GM19238 (cell line): ENCODE results near the gene TP53BP2.

Experiments used
- DNase-seq: peaks from one replicate; pipeline ENCODE4 v3.0.0; 2011; ENCODE audit warnings: low spot score; ENCODE audit not compliant: insufficient read length

TP53BP2 gene

GRCh38 chr1:223796210-223796609, 49.5 kb downstream of the TP53BP2 start:
- no peak for DNase-seq

GRCh38 chr1:223794136-223794880, 51.4 kb downstream of the TP53BP2 start:
- DNase-seq, result no peak

- DNase-seq, result no peak
Measured at GRCh38 chr1:223793716-223794115, 52.0 kb downstream of the TP53BP2 start.

GRCh38 chr1:223792046-223792445, 53.7 kb downstream of the TP53BP2 start:
- DNase-seq, result no peak

- DNase-seq, result no peak
Measured at GRCh38 chr1:223788746-223789415, 56.9 kb downstream of the TP53BP2 start.

- no peak for DNase-seq
Measured at GRCh38 chr1:223785808-223786207, 59.9 kb downstream of the TP53BP2 start.

- DNase-seq, result no peak
Measured at GRCh38 chr1:223784541-223784940, 61.2 kb downstream of the TP53BP2 start.

- no peak for DNase-seq
Measured at GRCh38 chr1:223783676-223784075, 62.1 kb downstream of the TP53BP2 start.

- DNase-seq, result no peak
Measured at GRCh38 chr1:223780949-223781348, 64.8 kb downstream of the TP53BP2 start.

GRCh38 chr1:223780318-223780717, 65.4 kb downstream of the TP53BP2 start:
- DNase-seq, result no peak

- no peak for DNase-seq
Measured at GRCh38 chr1:223776826-223777454, 68.8 kb downstream of the TP53BP2 start.

- no peak for DNase-seq
Measured at GRCh38 chr1:223776075-223776814, 69.5 kb downstream of the TP53BP2 start.

GRCh38 chr1:223775711-223776074, 70.1 kb downstream of the TP53BP2 start:
- no peak for DNase-seq

- DNase-seq, result no peak
Measured at GRCh38 chr1:223775054-223775453, 70.7 kb downstream of the TP53BP2 start.

- DNase-seq, result no peak
Measured at GRCh38 chr1:223774134-223774814, 71.5 kb downstream of the TP53BP2 start.

GRCh38 chr1:223772771-223773160, 73.0 kb downstream of the TP53BP2 start:
- DNase-seq, result no peak

- no peak for DNase-seq
Measured at GRCh38 chr1:223771814-223772770, 73.7 kb downstream of the TP53BP2 start.

- no peak for DNase-seq
Measured at GRCh38 chr1:223771469-223771813, 74.3 kb downstream of the TP53BP2 start.

GRCh38 chr1:223770621-223771315, 75.0 kb downstream of the TP53BP2 start:
- DNase-seq, result no peak
